Smooth muscle cell (in vitro differentiated cells): Measurements from ENCODE around the gene CSF3. TPM values are rescaled to one million over a fixed set of nuclear protein-coding genes. Genes with fewer than 3 reads are reported as not detected.

Source experiments
- DNase-seq: peaks from one replicate; lab custom pipeline; 2025; ENCODE audit not compliant: unreplicated experiment; lab: John Stamatoyannopoulos, UW
- H2AFZ ChIP-seq: fragments of 200-600 bp; sonication (generic); 2 replicates; pipeline ENCODE4 v1.6.0; 2016; ENCODE audit warnings: antibody characterized with exemption, low read depth, mild to moderate bottlenecking
- H3F3A ChIP-seq: fragments of 200-600 bp; sonication (generic); 2 replicates; pipeline ENCODE4 v1.6.0; 2017; ENCODE audit warnings: antibody characterized with exemption, low read depth
- H3K27ac ChIP-seq: fragments of 200-600 bp; sonication (generic); 2 replicates; pipeline ENCODE4 v1.5.1; 2016; ENCODE audit warnings: low read depth, mild to moderate bottlenecking
- H3K27me3 ChIP-seq: fragments of 200-600 bp; sonication (generic); 2 replicates; pipeline ENCODE4 v1.6.1; 2016; ENCODE audit warnings: low read depth, mild to moderate bottlenecking
- H3K36me3 ChIP-seq: fragments of 200-600 bp; sonication (generic); 2 replicates; pipeline ENCODE4 v1.5.1; 2016; ENCODE audit warnings: low read depth
- H3K4me1 ChIP-seq: fragments of 200-600 bp; sonication (generic); 2 replicates; pipeline ENCODE4 v1.5.1; 2016; ENCODE audit warnings: low read depth
- H3K4me2 ChIP-seq: fragments of 200-600 bp; sonication (generic); 2 replicates; pipeline ENCODE4 v1.6.0; 2016; ENCODE audit warnings: mild to moderate bottlenecking
- H3K4me3 ChIP-seq: fragments of 200-600 bp; sonication (generic); 2 replicates; pipeline ENCODE4 v1.5.1; 2016; ENCODE audit warnings: mild to moderate bottlenecking
- H3K79me2 ChIP-seq: fragments of 200-600 bp; sonication (generic); 2 replicates; pipeline ENCODE4 v1.6.0; 2016; ENCODE audit warnings: low read depth, mild to moderate bottlenecking
- H3K9ac ChIP-seq: fragments of 200-600 bp; sonication (generic); 2 replicates; pipeline ENCODE4 v1.6.0; 2016; ENCODE audit warnings: low read depth
- H3K9me3 ChIP-seq: fragments of 200-600 bp; sonication (generic); replicated peaks from 2 replicates; pipeline ENCODE4 v1.5.1; 2016; ENCODE audit warnings: low read depth
- H4K20me1 ChIP-seq: fragments of 200-600 bp; sonication (generic); 2 replicates; pipeline ENCODE4 v1.6.0; 2016; ENCODE audit warnings: low read depth
- WGBS: methylation state at CpG from one replicate; pipeline ENCODE4 v1.1.7; 2016; ENCODE audit warnings: low lambda C conversion rate; 5-methylcytosine and 5-hydroxymethylcytosine counted together
- polyA plus RNA-seq: library from polyadenylated mRNA; unstranded; fragments of >200 nt; fragmentation: Nextera tagmentation; extraction: Ambion mirVana; gene quantifications from 2 replicates; pipeline ENCODE4 v1.2.1, GENCODE V29; 2016
- total RNA-seq: library from RNA; depleted of rRNA; stranded (reverse); fragments of >200 nt; gene quantifications from 2 replicates; pipeline ENCODE4 v1.2.3, GENCODE V29; 2014
- TF ChIP-seq, protein P1 (sequence below): fragments of 200-600 bp; sonication (generic); IDR thresholded peaks from 2 replicates; pipeline ENCODE4 v1.5.1; 2017; ENCODE audit warnings: borderline replicate concordance, mild to moderate bottlenecking, antibody characterized with exemption; ENCODE audit not compliant: insufficient read depth, poor library complexity, severe bottlenecking

The CSF3 gene
- total and polyA plus RNA-seq, 2 experiments from 2014 or later: not detected

GRCh38 chr17:40019140-40019991 lies 4.1 kb downstream of the CSF3 start:
- DNase-seq: no peak
- no peak overlapping the region for H3K27ac ChIP-seq
- no peaks in the 10 kb centered on the region for H3K36me3 ChIP-seq
- H3K79me2 ChIP-seq: no peaks in the 10 kb centered on the region
- WGBS: 89% methylated on average over 23 of the region's 24 CpGs
- H3K4me2 ChIP-seq: no peak overlapping the region
- H3K27me3 ChIP-seq: no peaks in the 10 kb centered on the region
- H3K9me3 ChIP-seq: no peaks in the 10 kb centered on the region
- TF ChIP-seq, protein P1, sequence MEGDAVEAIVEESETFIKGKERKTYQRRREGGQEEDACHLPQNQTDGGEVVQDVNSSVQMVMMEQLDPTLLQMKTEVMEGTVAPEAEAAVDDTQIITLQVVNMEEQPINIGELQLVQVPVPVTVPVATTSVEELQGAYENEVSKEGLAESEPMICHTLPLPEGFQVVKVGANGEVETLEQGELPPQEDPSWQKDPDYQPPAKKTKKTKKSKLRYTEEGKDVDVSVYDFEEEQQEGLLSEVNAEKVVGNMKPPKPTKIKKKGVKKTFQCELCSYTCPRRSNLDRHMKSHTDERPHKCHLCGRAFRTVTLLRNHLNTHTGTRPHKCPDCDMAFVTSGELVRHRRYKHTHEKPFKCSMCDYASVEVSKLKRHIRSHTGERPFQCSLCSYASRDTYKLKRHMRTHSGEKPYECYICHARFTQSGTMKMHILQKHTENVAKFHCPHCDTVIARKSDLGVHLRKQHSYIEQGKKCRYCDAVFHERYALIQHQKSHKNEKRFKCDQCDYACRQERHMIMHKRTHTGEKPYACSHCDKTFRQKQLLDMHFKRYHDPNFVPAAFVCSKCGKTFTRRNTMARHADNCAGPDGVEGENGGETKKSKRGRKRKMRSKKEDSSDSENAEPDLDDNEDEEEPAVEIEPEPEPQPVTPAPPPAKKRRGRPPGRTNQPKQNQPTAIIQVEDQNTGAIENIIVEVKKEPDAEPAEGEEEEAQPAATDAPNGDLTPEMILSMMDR: no peak
- H3K4me3 ChIP-seq: no peak overlapping the region
- no peaks in the 10 kb centered on the region for H3F3A ChIP-seq
- no peak overlapping the region for H3K9ac ChIP-seq
- H2AFZ ChIP-seq: no peak overlapping the region
- peaks cover 10% of the 10 kb centered on the region for H3K4me1 ChIP-seq
- no peaks in the 10 kb centered on the region for H4K20me1 ChIP-seq

DNA sequence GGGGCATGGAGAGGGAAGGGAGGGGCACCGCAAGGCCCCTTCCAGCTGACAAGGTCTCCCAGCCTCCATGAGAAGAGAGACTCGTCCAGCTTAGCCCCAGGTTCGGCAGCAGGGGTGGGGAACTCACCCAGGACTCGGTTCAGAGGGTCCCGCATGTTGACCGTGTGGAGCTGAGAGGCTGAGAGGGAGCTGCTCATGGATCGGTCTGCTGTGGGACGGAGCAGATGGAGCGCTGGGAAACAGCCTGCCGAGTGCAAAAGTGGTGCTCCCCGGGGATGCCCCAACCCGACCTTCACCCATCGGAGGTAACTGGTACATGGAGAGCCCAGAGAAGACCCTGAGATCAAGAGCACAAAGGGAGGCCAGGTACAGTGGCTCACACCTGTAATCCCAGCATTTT lies 4.9 kb downstream of the CSF3 start:
- peaks cover 10% of the 10 kb centered on the region for H3K4me1 ChIP-seq

GRCh38 chr17:40021451-40021971 lies 6.3 kb downstream of the CSF3 start:
- TF ChIP-seq, protein P1: no peak
- no peak for DNase-seq
- H3K4me3 ChIP-seq: no peak overlapping the region

More for the DNA sequence above, 4.9 kb downstream of the CSF3 start:
- Histone ChIP-seq H3K27ac (no peak overlapping the region), H3K27me3 (no peaks in the 10 kb centered on the region), H3K4me2 (no peak overlapping the region), H3K9me3 (no peaks in the 10 kb centered on the region), H3F3A (no peaks in the 10 kb centered on the region), H3K9ac (no peak overlapping the region), H4K20me1 (no peaks in the 10 kb centered on the region), H2AFZ (no peak overlapping the region), H3K36me3 (peaks cover under 1% of the 10 kb centered on the region), H3K79me2 (no peaks in the 10 kb centered on the region), H3K4me3 (no peak overlapping the region)
- 97% methylated on average over 13 of the region's 13 CpGs for WGBS
- DNase-seq: no peak
- TF ChIP-seq, protein P1: no peak

More at GRCh38 chr17:40021451-40021971, 6.3 kb downstream of the CSF3 start:
- H4K20me1 ChIP-seq: no peaks in the 10 kb centered on the region
- no peaks in the 10 kb centered on the region for H3K9me3 ChIP-seq
- H3K79me2 ChIP-seq: no peaks in the 10 kb centered on the region
- H3K4me1 ChIP-seq: peaks cover 10% of the 10 kb centered on the region
- peaks cover 9% of the 10 kb centered on the region for H3K36me3 ChIP-seq
- no peak overlapping the region for H2AFZ ChIP-seq
- no peak overlapping the region for H3K9ac ChIP-seq
- no peak overlapping the region for H3K27ac ChIP-seq
- WGBS: 91% methylated on average over 9 of the region's 9 CpGs
- no peaks in the 10 kb centered on the region for H3K27me3 ChIP-seq
- H3F3A ChIP-seq: no peaks in the 10 kb centered on the region
- no peak overlapping the region for H3K4me2 ChIP-seq
